Stimulated activated CD4-positive, alpha-beta T cell treated with anti-CD3 and anti-CD28 coated beads, Interleukin-15, amount 100 ng/mL, for 24 hours (primary cell): ENCODE data around the gene NCBP3.
A peak's percentile ranks its signal among the peaks of the same experiment; 100 is the strongest.

Source experiments
- DNase-seq: peaks from one replicate; pipeline ENCODE4 v3.0.0-alpha.2; 2020

The NCBP3 gene, protein sequence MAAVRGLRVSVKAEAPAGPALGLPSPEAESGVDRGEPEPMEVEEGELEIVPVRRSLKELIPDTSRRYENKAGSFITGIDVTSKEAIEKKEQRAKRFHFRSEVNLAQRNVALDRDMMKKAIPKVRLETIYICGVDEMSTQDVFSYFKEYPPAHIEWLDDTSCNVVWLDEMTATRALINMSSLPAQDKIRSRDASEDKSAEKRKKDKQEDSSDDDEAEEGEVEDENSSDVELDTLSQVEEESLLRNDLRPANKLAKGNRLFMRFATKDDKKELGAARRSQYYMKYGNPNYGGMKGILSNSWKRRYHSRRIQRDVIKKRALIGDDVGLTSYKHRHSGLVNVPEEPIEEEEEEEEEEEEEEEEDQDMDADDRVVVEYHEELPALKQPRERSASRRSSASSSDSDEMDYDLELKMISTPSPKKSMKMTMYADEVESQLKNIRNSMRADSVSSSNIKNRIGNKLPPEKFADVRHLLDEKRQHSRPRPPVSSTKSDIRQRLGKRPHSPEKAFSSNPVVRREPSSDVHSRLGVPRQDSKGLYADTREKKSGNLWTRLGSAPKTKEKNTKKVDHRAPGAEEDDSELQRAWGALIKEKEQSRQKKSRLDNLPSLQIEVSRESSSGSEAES

DNA sequence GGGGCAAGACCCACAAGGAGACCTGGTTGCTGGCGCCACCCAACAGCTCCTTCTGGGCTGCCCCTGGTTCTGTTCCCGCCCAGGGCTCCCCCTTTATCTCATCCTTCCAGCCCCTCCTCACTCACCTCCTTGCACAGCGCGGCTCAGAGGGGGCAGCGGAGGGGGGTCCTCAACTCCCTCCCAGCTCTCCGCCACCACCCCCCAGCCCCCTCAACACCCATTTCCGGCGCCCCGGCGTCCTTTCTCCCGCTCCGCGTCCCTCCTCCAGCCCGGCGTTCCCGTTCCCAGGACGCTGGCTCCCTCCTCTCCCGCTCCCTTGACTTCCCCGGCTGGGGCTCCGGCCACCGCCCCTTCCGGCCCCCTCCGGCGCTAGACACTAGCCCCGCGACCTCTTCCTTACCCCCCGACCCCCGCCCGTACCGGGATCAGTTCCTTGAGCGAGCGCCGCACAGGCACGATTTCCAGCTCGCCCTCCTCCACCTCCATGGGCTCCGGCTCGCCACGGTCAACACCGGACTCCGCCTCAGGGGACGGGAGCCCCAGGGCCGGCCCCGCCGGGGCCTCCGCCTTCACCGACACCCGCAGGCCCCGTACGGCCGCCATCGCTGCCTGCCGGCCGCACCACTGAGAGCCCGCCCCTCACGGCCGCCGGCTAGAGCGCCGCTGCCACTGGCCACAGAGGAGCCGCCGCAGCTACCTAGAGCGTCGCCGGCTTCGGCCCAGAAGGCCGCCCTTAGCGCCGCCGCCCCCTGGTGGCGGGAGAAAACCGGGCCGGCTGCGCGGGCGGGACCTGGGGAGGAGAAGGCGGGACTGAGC, at the start of gene NCBP3:
NCBP3 (minus strand) TSS at position 626 of the 816 bp plus-strand sequence; CDS start at position 603, 23 bp downstream.
- DNase-seq, result peak; percentile 92

DNA sequence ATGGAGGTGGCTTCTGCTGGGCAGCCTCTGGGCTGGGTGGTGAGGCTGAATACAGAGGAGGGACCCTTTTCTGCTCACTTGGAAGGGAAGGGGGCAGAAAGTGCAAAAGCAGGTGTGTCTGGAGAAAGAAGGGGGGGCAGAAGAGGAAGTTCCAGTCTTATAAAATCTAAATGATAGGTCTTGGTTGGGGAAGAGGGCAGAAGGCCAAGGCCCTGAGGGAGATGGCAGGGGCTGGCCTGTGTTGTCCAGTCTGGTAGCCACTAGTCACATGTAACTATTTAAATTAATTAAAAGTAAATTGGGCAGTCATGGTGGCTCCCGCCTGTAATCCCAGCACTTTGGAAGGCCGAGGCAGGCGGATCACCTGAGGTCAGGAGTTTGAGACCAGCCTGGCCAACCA, 49.3 kb upstream of the NCBP3 start:
- no peak for DNase-seq

- DNase-seq, result no peak
Measured at GRCh38 chr17:3894911-3895343, 48.9 kb upstream of the NCBP3 start.

GRCh38 chr17:3894188-3894587, 48.1 kb upstream of the NCBP3 start:
- DNase-seq, result no peak

GRCh38 chr17:3893720-3894116, 47.7 kb upstream of the NCBP3 start:
- DNase-seq, result no peak

GRCh38 chr17:3893003-3893719, 47.1 kb upstream of the NCBP3 start, which contains the start of gene CAMKK1:
CAMKK1 (minus strand) TSS chr17:3893053; CDS start chr17:3885687, 7,366 bp downstream.
- DNase-seq, result peak; percentile 94

DNA sequence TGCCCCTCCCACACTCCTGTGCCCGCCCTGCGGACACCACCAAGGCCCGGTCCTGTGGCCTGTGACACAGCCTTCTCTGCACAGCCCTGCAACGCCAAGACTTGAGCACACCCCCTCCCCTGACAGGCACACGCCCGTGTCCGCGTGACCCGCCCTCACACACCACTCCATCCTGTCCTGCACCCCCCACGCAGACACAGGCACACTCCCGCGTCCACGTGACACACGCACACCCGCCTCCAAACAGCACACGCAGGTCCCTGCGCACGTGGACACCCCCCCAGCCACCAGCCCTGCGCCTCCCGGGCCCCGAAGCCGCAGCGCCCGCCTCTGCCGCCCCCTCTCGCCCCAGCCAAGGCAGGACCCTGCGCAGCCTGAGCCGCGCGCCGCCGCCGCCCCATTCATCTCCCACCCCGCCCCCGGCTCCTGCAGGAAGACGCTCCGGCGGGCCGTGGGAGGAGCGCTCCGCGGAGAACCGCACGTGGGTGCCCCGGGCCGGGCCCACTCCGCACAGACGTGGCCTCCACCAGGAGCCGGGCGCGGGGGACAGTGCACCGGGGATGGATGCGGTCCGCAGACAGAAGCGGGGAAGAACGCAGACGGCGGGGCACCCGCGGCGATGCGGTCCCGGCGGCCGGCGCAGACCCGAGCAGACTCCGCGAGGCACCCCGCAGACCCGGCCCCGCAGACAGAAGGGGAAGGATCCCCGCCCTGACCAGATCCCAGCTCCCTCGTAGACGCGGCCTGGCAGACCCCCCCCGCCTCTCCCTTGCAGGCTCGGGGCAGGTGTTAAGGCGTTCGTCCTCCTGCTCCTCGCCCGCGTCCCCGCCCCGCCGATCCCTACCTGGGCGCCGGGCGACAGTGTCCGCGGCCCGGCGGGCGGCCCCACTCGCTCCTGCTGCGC, 46.3 kb upstream of the NCBP3 start:
- DNase-seq, result peak; percentile 75

DNA sequence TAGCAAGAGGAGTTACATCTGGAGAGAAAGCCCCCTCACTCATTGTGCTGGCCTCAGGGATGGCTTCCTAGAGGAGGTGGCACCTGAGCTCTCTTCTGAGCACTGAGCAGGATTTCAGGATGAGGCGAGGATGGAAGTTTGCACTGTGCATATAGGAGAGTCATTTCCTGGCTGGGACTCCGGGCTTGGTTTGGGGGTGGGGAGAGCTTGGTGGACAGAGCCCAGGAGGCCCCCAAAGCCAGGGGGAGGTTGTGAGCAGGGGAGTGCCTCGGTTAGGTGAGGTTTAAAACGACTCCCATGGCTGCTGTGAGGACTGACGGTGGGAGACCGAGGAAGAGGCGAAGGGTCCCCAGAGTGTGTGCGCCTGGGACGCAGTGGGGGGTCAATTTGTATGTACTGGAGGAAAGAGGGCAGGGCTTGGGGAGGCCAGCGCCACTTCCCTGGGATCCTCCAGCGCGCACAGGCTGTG, 45.6 kb upstream of the NCBP3 start:
- no peak for DNase-seq

DNA sequence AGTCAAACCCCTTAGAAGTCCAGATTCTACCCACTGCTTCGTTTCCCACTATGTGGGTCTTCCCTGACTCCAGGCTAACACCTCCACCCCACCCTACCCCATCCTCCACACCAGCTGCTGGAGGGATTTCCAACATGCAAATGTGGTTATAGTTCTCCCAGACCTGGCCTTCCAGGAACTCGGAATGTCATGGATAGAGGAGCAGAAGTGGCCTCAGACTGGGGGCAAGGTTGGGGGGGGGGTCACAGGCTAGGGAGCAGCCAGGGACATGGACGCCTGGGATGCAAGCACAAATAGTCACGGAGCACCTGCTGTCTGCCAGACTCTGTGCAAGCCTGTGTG, 44.8 kb upstream of the NCBP3 start:
- DNase-seq, result no peak

- DNase-seq, result peak; percentile 50
Measured at GRCh38 chr17:3890082-3890877, 44.2 kb upstream of the NCBP3 start.

DNA sequence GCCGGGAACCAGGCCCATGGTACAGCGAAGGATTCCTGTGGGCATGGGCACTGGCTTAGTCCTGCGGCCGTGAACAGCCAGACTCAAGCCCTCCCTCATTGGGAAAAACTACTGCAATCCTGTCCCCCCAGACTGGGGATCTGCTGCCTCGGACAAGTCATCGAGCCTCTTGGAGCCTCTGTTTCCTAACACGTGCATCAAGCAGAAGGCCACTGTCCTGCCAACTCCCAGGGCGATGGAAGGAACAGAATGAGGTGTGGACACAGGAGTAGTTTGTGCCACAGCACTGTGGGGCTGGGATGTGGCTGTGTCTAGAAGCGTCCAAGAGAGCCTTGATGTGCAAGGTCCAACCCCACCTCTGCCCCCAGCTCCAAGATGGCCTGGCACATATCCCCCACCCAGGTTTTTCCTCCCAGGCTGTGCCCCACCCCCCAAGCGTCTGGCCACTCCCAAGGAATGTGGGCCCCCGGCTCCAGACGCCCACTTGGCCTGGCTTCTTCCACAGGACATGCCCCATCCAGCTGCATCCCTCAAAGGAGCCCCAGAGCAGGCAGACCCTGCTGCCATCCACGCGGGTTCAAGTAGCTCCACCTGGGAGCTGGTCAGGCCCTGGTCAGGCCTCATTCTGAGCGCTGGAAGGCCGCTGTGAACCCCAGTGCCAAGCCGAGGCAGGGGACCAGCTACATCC, 43.4 kb upstream of the NCBP3 start:
- DNase-seq, result no peak

- no peak for DNase-seq
Measured at GRCh38 chr17:3888343-3889171, 42.5 kb upstream of the NCBP3 start.

DNA sequence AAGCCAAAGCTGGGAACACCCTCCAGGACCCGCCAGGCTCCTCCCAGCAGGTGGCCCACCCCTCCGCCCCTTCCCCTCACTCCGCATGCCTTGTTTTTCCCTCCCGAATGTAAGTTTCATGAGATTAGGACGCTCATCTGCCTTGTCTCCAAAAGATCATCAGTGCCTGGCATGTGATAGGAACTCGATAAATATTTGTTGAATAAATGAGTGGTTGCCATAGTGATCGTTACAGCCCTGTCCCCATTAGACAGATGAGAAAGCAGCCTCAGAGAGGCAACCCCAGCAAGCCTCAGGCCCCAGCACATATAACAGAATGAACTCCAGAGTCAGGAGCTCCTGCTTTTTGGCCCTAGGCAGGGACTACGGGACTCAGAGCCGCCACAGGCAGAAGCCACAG, 41.8 kb upstream of the NCBP3 start:
- DNase-seq, result no peak

GRCh38 chr17:3887394-3887793, 41.3 kb upstream of the NCBP3 start:
- no peak for DNase-seq

- DNase-seq, result no peak
Measured at GRCh38 chr17:3886776-3887175, 40.7 kb upstream of the NCBP3 start.

DNA sequence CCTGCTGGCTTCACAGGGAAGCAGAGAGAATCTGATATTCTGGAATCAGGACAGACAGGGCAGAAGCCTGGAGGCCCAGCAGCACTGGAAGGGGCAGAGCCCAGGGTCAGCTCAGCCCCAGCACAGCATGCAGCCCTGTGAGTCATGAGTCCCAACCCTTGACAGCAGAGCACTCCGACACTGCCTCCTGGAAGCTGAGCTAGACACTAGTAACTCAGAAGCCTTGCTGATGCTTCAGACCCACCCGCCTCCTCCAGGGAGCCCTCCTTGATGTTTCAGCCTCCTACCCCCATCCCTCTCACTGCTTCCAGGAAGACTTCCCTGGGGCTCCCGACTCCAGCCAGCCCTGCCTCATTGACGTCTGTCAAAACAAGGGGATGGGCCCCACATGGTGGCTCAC, 39.9 kb upstream of the NCBP3 start:
- no peak for DNase-seq

DNA sequence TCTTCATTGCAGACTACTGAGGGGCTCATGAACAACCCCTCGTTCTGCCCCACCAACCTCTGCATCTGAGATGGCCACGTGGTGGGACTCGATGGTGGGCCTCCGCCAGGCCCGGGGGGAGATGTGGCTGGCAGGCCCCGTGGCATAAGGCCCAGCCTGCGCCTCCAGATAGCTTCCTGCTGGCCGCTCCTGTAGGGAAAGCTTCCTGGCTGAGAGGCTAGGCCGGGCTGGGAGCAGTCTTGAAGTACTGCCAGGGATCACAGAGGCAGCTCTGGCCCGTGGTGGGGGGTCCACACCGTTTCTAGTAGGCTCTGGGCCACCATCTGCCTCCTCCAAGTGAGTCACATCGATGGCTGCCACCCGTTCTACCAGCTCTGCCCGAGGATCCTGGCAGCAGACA, 39.2 kb upstream of the NCBP3 start:
- DNase-seq, result no peak

GRCh38 chr17:3884188-3884587, 38.1 kb upstream of the NCBP3 start:
- DNase-seq, result no peak

- no peak for DNase-seq
Measured at GRCh38 chr17:3882276-3882675, 36.2 kb upstream of the NCBP3 start.
